HepG2 (cell line): ENCODE measurements around the gene OBP2A. TPM values are rescaled to one million over a fixed set of nuclear protein-coding genes. Genes with fewer than 3 reads are reported as not detected.
A peak's percentile ranks its signal among the peaks of the same experiment; 100 is the strongest.

Source experiments
- GABPA ChIP-seq, 2 experiments: IDR thresholded peaks; 2 replicates each; pipeline ENCODE4 v1.6.1; 2011 to 2016; ENCODE audit warnings: low read depth in 2 of 2, low read length in 1 of 2, missing biosample characterization in 1 of 2, missing genetic modification characterization in 1 of 2
- HCFC1 ChIP-seq: fragments of 150-350 bp; IDR thresholded peaks from 2 replicates; pipeline ENCODE4 v1.6.1; 2014; ENCODE audit warnings: low read depth, low read length
- MTA3 ChIP-seq: sonication (generic); formaldehyde crosslinking; IDR thresholded peaks from 2 replicates; pipeline ENCODE4 v1.4.0; 2020; ENCODE audit warnings: missing genetic modification reagents
- NCOA5 ChIP-seq: sonication (generic); formaldehyde crosslinking; IDR thresholded peaks from 2 replicates; pipeline ENCODE4 v1.4.0; 2020; ENCODE audit warnings: missing genetic modification reagents
- SIX1 ChIP-seq: sonication (generic); formaldehyde crosslinking; IDR thresholded peaks from 2 replicates; pipeline ENCODE4 v1.4.0; 2020; ENCODE audit warnings: missing genetic modification reagents, borderline replicate concordance
- SOX6 ChIP-seq, 2 experiments: fragments of 450-650 bp in 1 of 2; sonication (generic) in 1 of 2; formaldehyde crosslinking in 1 of 2; IDR thresholded peaks; 2 replicates each; pipeline versions ENCODE4 v1.4.0 to v1.6.1; 2017 to 2020; ENCODE audit warnings: antibody characterized with exemption in 1 of 2, mild to moderate bottlenecking in 1 of 2, missing genetic modification reagents in 1 of 2
- ZMYM3 ChIP-seq: sonication (generic); formaldehyde crosslinking; IDR thresholded peaks from 2 replicates; pipeline ENCODE4 v1.5.1; 2020; ENCODE audit warnings: mild to moderate bottlenecking, missing genetic modification reagents
- ZNF180 ChIP-seq: sonication (generic); formaldehyde crosslinking; IDR thresholded peaks from 2 replicates; pipeline ENCODE4 v1.4.0; 2020; ENCODE audit warnings: low read depth, missing genetic modification reagents, borderline replicate concordance
- ZNF354B ChIP-seq: sonication (generic); formaldehyde crosslinking; IDR thresholded peaks from 2 replicates; pipeline ENCODE4 v1.8.0; 2022; ENCODE audit warnings: mild to moderate bottlenecking, missing genetic modification reagents
- ZNF547 ChIP-seq: sonication (generic); formaldehyde crosslinking; IDR thresholded peaks from 2 replicates; pipeline ENCODE4 v1.5.1; 2020; ENCODE audit warnings: mild to moderate bottlenecking, missing genetic modification reagents
- polyA plus RNA-seq, 8 experiments: library from polyadenylated mRNA; depleted of rRNA in 3 of 8; stranded (reverse) in 7 of 8; unstranded in 1 of 8; fragments of >200 nt; fragmentation: Illumina TruSeq in 4 of 8; extraction: Trizol in 4 of 8; gene quantifications; 2 replicates each; pipeline versions ENCODE4 v1.2.1 to v1.2.3, GENCODE V29; 2011 to 2016; ENCODE audit warnings: low read depth in 4 of 8, missing spikeins in 1 of 8, mixed read lengths in 1 of 8; ENCODE audit not compliant: insufficient read depth in 1 of 8
- total RNA-seq, 5 experiments: library from RNA; depleted of rRNA; stranded (reverse); fragments of >200 nt; fragmentation: Illumina TruSeq; extraction: Trizol; gene quantifications; 2 replicates each; pipeline ENCODE4 v1.2.3, GENCODE V29; 2016; ENCODE audit warnings: low read depth in 1 of 5
- TF ChIP-seq, protein P1 (sequence below): sonication (generic); formaldehyde crosslinking; IDR thresholded peaks from 2 replicates; pipeline ENCODE4 v1.5.1; 2020; ENCODE audit warnings: mild to moderate bottlenecking, missing genetic modification reagents, moderate library complexity
- TF ChIP-seq, protein P2 (sequence below), 2 experiments: sonication (generic) in 1 of 2; formaldehyde crosslinking in 1 of 2; IDR thresholded peaks; 2 replicates each; pipeline versions ENCODE4 v1.4.0 to v1.6.1; 2018 to 2020; ENCODE audit warnings: missing genetic modification reagents in 2 of 2, borderline replicate concordance in 1 of 2, low read depth in 1 of 2, mild to moderate bottlenecking in 1 of 2, missing biosample characterization in 1 of 2
- TF ChIP-seq, protein P3 (sequence below): sonication (generic); formaldehyde crosslinking; IDR thresholded peaks from 2 replicates; pipeline ENCODE4 v1.5.0; 2020; ENCODE audit warnings: mild to moderate bottlenecking, missing genetic modification reagents, borderline replicate concordance

OBP2A gene
- total and polyA plus RNA-seq, 2 of the 13 experiments (the other 11 are each of a cell fraction or from before 2014, with no cell fraction given): 0.32 TPM; not detected in 1

DNA sequence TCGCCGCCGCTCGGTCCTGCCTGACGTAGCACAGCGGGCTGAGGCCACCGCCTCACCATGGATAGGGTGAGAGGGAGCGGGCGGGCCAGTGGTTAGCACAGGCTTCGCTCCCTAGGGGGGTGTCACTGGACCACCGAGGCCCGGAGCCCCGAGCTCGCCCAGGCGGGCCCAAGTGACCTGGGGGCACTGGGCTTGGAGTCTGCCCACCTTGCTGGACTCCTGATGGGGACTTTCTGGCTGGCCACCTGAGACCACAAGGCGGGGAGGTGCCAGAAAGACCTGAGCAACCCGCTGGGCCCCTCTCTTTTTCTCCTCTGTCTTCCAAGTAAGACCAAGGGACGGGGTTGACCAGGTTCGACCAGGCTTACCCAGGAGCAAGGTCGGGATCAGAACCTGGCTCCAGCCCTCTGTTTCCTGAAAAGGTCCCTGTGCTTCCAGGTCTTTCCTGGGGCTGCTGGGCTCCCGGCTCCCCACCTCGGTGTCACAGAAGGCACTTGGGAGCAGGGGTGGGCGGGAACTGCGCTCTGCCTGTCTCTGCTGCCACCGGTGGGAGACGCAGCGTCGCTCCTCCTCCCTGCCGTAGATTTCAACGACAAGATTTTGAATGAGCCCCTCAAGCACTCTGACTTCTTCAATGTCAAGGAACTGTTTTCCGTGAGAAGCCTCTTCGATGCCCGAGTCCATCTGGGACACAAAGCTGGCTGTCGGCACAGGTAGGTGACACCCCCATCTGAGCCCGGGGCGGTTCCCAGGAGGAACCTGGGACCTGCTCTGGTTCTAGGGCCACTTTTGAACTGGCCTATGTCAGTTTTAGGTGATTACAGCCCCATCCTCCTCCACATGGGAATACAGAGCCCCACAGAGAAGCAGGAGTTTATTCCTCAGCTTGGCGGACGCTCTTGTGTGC, 44.4 kb upstream of the OBP2A start (continued):
- 0 out of 2 replicates have a peak, but pooled peaks have one; percentile 20 for TF ChIP-seq ZMYM3 (CRISPR knock-in tag)
- TF ChIP-seq, protein P1, sequence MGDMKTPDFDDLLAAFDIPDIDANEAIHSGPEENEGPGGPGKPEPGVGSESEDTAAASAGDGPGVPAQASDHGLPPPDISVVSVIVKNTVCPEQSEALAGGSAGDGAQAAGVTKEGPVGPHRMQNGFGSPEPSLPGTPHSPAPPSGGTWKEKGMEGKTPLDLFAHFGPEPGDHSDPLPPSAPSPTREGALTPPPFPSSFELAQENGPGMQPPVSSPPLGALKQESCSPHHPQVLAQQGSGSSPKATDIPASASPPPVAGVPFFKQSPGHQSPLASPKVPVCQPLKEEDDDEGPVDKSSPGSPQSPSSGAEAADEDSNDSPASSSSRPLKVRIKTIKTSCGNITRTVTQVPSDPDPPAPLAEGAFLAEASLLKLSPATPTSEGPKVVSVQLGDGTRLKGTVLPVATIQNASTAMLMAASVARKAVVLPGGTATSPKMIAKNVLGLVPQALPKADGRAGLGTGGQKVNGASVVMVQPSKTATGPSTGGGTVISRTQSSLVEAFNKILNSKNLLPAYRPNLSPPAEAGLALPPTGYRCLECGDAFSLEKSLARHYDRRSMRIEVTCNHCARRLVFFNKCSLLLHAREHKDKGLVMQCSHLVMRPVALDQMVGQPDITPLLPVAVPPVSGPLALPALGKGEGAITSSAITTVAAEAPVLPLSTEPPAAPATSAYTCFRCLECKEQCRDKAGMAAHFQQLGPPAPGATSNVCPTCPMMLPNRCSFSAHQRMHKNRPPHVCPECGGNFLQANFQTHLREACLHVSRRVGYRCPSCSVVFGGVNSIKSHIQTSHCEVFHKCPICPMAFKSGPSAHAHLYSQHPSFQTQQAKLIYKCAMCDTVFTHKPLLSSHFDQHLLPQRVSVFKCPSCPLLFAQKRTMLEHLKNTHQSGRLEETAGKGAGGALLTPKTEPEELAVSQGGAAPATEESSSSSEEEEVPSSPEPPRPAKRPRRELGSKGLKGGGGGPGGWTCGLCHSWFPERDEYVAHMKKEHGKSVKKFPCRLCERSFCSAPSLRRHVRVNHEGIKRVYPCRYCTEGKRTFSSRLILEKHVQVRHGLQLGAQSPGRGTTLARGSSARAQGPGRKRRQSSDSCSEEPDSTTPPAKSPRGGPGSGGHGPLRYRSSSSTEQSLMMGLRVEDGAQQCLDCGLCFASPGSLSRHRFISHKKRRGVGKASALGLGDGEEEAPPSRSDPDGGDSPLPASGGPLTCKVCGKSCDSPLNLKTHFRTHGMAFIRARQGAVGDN: 0 out of 2 replicates have a peak, but pooled peaks have one; percentile 5
- no peak for TF ChIP-seq MTA3
- TF ChIP-seq HCFC1: no peak
- TF ChIP-seq, protein P2, sequence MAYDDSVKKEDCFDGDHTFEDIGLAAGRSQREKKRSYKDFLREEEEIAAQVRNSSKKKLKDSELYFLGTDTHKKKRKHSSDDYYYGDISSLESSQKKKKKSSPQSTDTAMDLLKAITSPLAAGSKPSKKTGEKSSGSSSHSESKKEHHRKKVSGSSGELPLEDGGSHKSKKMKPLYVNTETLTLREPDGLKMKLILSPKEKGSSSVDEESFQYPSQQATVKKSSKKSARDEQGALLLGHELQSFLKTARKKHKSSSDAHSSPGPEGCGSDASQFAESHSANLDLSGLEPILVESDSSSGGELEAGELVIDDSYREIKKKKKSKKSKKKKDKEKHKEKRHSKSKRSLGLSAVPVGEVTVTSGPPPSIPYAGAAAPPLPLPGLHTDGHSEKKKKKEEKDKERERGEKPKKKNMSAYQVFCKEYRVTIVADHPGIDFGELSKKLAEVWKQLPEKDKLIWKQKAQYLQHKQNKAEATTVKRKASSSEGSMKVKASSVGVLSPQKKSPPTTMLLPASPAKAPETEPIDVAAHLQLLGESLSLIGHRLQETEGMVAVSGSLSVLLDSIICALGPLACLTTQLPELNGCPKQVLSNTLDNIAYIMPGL (CRISPR knock-in tag; IDR thresholded peaks at IDR 0.05; ENCODE audit: borderline replicate concordance in 1 of 2, low read depth in 1 of 2): no peak
- no peak for TF ChIP-seq SIX1 (CRISPR knock-in tag)
- no peak for TF ChIP-seq ZNF547 (CRISPR knock-in tag)
- no peak for TF ChIP-seq SOX6 (IDR thresholded peaks at IDR 0.05)
- no peak for TF ChIP-seq SOX6 (CRISPR knock-in tag; IDR thresholded peaks at IDR 0.05)
- TF ChIP-seq ZNF354B (CRISPR knock-in tag): no peak
- no peak for TF ChIP-seq ZNF180 (CRISPR knock-in tag)
- no peak for TF ChIP-seq NCOA5 (CRISPR knock-in tag)
- TF ChIP-seq GABPA (IDR thresholded peaks at IDR 0.05; ENCODE audit: low read depth, low read length): no peak
- no peak for TF ChIP-seq GABPA (CRISPR knock-in tag; IDR thresholded peaks at IDR 0.05; ENCODE audit: low read depth)
- TF ChIP-seq, protein P3, sequence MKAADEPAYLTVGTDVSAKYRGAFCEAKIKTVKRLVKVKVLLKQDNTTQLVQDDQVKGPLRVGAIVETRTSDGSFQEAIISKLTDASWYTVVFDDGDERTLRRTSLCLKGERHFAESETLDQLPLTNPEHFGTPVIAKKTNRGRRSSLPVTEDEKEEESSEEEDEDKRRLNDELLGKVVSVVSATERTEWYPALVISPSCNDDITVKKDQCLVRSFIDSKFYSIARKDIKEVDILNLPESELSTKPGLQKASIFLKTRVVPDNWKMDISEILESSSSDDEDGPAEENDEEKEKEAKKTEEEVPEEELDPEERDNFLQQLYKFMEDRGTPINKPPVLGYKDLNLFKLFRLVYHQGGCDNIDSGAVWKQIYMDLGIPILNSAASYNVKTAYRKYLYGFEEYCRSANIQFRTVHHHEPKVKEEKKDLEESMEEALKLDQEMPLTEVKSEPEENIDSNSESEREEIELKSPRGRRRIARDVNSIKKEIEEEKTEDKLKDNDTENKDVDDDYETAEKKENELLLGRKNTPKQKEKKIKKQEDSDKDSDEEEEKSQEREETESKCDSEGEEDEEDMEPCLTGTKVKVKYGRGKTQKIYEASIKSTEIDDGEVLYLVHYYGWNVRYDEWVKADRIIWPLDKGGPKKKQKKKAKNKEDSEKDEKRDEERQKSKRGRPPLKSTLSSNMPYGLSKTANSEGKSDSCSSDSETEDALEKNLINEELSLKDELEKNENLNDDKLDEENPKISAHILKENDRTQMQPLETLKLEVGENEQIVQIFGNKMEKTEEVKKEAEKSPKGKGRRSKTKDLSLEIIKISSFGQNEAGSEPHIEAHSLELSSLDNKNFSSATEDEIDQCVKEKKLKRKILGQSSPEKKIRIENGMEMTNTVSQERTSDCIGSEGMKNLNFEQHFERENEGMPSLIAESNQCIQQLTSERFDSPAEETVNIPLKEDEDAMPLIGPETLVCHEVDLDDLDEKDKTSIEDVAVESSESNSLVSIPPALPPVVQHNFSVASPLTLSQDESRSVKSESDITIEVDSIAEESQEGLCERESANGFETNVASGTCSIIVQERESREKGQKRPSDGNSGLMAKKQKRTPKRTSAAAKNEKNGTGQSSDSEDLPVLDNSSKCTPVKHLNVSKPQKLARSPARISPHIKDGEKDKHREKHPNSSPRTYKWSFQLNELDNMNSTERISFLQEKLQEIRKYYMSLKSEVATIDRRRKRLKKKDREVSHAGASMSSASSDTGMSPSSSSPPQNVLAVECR (CRISPR knock-in tag): no peak
- TF ChIP-seq, all 625 proteins: peak for 13
